Measurements from ENCODE around the gene VSTM5.

DNA sequence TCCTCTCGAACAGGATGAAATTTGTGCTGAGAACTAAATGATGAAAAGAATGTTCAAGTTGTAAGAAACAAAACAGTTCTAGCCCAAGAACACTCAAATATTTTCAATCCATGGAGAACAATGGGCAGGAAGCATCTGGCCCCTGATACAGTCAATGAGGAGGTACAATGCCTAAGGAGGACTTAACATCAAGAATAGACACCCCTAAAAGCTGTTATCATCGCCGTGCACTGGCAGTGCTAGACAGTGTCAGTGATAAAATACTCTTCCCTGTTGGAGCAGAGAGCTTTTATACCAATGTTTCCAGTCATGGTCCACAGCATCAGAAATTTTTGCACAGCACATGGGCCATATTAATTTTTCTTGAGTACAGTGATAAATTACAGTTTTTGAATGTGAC lies 20.2 kb upstream of the VSTM5 start:
- TF ChIP-seq, protein P1, sequence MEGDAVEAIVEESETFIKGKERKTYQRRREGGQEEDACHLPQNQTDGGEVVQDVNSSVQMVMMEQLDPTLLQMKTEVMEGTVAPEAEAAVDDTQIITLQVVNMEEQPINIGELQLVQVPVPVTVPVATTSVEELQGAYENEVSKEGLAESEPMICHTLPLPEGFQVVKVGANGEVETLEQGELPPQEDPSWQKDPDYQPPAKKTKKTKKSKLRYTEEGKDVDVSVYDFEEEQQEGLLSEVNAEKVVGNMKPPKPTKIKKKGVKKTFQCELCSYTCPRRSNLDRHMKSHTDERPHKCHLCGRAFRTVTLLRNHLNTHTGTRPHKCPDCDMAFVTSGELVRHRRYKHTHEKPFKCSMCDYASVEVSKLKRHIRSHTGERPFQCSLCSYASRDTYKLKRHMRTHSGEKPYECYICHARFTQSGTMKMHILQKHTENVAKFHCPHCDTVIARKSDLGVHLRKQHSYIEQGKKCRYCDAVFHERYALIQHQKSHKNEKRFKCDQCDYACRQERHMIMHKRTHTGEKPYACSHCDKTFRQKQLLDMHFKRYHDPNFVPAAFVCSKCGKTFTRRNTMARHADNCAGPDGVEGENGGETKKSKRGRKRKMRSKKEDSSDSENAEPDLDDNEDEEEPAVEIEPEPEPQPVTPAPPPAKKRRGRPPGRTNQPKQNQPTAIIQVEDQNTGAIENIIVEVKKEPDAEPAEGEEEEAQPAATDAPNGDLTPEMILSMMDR (IDR thresholded peaks at IDR 0.05) = no peak
- no peak for TF ChIP-seq POLR2A (IDR thresholded peaks at IDR 0.05)

All from body of pancreas (tissue), 4 donors.